Activated T-helper 2 cell treated with anti-CD3 and anti-CD28 coated beads, Interferon-gamma antibody, Interleukin-2, Interleukin-4, amounts not matched to agents 10 μg/mL and 5 μg/mL and 100 μg/mL, durations not matched to agents 14 hours and 24 hours and 36 hours (primary cell): ENCODE results near the gene B3GALT5. TPM values are rescaled to one million over a fixed set of nuclear protein-coding genes. Genes with fewer than 3 reads are reported as not detected.
"Not testable (repeated sequence)": the region's sequence is repeated elsewhere in the genome, so short reads cannot be mapped to it uniquely, and the experiment has no call there.

ENCODE experiments used
- DNase-seq: peaks from one replicate; pipeline ENCODE4 v3.0.0; 2021; ENCODE audit warnings: low spot score
- H3K27ac Mint-ChIP-seq: one replicate; pipeline ENCODE4 v1.8.0; 2021; ENCODE audit warnings: mixed read lengths
- H3K27me3 Mint-ChIP-seq: one replicate; pipeline ENCODE4 v1.8.0; 2021; ENCODE audit warnings: low read depth, mixed read lengths
- H3K36me3 Mint-ChIP-seq: one replicate; pipeline ENCODE4 v1.8.0; 2021; ENCODE audit warnings: low read depth, mixed read lengths
- H3K4me1 Mint-ChIP-seq: one replicate; pipeline ENCODE4 v1.8.0; 2021; ENCODE audit warnings: low read depth, mixed read lengths
- H3K4me3 Mint-ChIP-seq: one replicate; pipeline ENCODE4 v1.8.0; 2021; ENCODE audit warnings: low read depth, mild to moderate bottlenecking, moderate library complexity, mixed read lengths
- H3K9me3 Mint-ChIP-seq: one replicate; pipeline ENCODE4 v1.8.0; 2021; ENCODE audit warnings: mixed read lengths
- intact Hi-C: fragments of 100-400 bp; cut with micrococcal nuclease; formaldehyde crosslinking; loops from one replicate; pipeline ENCODE4 v1.15.1; 2023
- total RNA-seq: library from RNA; stranded (reverse); gene quantifications from 2 replicates; pipeline ENCODE4 v1.2.3, GENCODE V29; 2022

Gene B3GALT5
- total RNA-seq, 1 donor from 2014 or later: not detected

GRCh38 chr21:39685236-39685635 lies 72.5 kb downstream of the B3GALT5 start:
- Mint-ChIP-seq H3K4me1 (no peaks in the 10 kb centered on the region), H3K9me3 (no peaks in the 10 kb centered on the region), H3K4me3 (no peak overlapping the region), H3K27me3 (no peaks in the 10 kb centered on the region), H3K36me3 (no peaks in the 10 kb centered on the region), H3K27ac (no peak overlapping the region)
- DNase-seq: no peak
- intact Hi-C loops: no loop called here

GRCh38 chr21:39685991-39686390 lies 73.3 kb downstream of the B3GALT5 start:
- H3K27me3 Mint-ChIP-seq: no peaks in the 10 kb centered on the region
- no peak for DNase-seq
- no peaks in the 10 kb centered on the region for H3K9me3 Mint-ChIP-seq
- intact Hi-C loops: no loop called here
- no peaks in the 10 kb centered on the region for H3K36me3 Mint-ChIP-seq
- H3K4me1 Mint-ChIP-seq: no peaks in the 10 kb centered on the region
- H3K4me3 Mint-ChIP-seq: no peak overlapping the region
- H3K27ac Mint-ChIP-seq: no peak overlapping the region

GRCh38 chr21:39686646-39687468 lies 74.1 kb downstream of the B3GALT5 start:
- Mint-ChIP-seq H3K27ac (no peak overlapping the region), H3K4me3 (no peak overlapping the region), H3K4me1 (no peaks in the 10 kb centered on the region), H3K27me3 (no peaks in the 10 kb centered on the region), H3K9me3 (no peaks in the 10 kb centered on the region), H3K36me3 (no peaks in the 10 kb centered on the region)
- intact Hi-C loops: no loop called here
- DNase-seq: no peak

GRCh38 chr21:39688010-39688409 lies 75.3 kb downstream of the B3GALT5 start:
- H3K27me3 Mint-ChIP-seq: no peaks in the 10 kb centered on the region
- no peaks in the 10 kb centered on the region for H3K9me3 Mint-ChIP-seq
- no peak for DNase-seq
- H3K27ac Mint-ChIP-seq: no peak overlapping the region
- no peaks in the 10 kb centered on the region for H3K4me1 Mint-ChIP-seq
- H3K36me3 Mint-ChIP-seq: no peaks in the 10 kb centered on the region
- intact Hi-C loops: no loop called here
- H3K4me3 Mint-ChIP-seq: no peak overlapping the region

GRCh38 chr21:39689860-39690259 lies 77.1 kb downstream of the B3GALT5 start:
- intact Hi-C loops, H3K27me3 Mint-ChIP-seq: not testable (repeated sequence)

GRCh38 chr21:39690454-39690853 lies 77.7 kb downstream of the B3GALT5 start:
- Mint-ChIP-seq H3K9me3 (no peaks in the 10 kb centered on the region), H3K27ac (no peak overlapping the region), H3K36me3 (no peaks in the 10 kb centered on the region), H3K4me3 (no peak overlapping the region), H3K4me1 (no peaks in the 10 kb centered on the region), H3K27me3 (no peaks in the 10 kb centered on the region)
- intact Hi-C loops: no loop called here
- no peak for DNase-seq

More at GRCh38 chr21:39689860-39690259, 77.1 kb downstream of the B3GALT5 start:
- not testable (repeated sequence) for H3K4me1 Mint-ChIP-seq, H3K9me3 Mint-ChIP-seq, H3K36me3 Mint-ChIP-seq, DNase-seq, H3K27ac Mint-ChIP-seq, H3K4me3 Mint-ChIP-seq

GRCh38 chr21:39694750-39695149 lies 82.0 kb downstream of the B3GALT5 start:
- H3K36me3 Mint-ChIP-seq: no peaks in the 10 kb centered on the region
- no peaks in the 10 kb centered on the region for H3K9me3 Mint-ChIP-seq
- DNase-seq: no peak
- intact Hi-C loops: no loop called here
- no peak overlapping the region for H3K4me3 Mint-ChIP-seq
- H3K27me3 Mint-ChIP-seq: no peaks in the 10 kb centered on the region
- no peaks in the 10 kb centered on the region for H3K4me1 Mint-ChIP-seq
- H3K27ac Mint-ChIP-seq: no peak overlapping the region

- Mint-ChIP-seq H3K27ac (no peak overlapping the region), H3K9me3 (no peaks in the 10 kb centered on the region), H3K27me3 (no peaks in the 10 kb centered on the region), H3K4me1 (no peaks in the 10 kb centered on the region), H3K4me3 (no peak overlapping the region), H3K36me3 (no peaks in the 10 kb centered on the region)
- DNase-seq: no peak
- intact Hi-C loops: no loop called here
Measured at GRCh38 chr21:39696196-39696595, 83.5 kb downstream of the B3GALT5 start.

- intact Hi-C loops: no loop called here
- no peak overlapping the region for H3K4me3 Mint-ChIP-seq
- no peaks in the 10 kb centered on the region for H3K4me1 Mint-ChIP-seq
- H3K36me3 Mint-ChIP-seq: no peaks in the 10 kb centered on the region
- no peak for DNase-seq
- no peaks in the 10 kb centered on the region for H3K9me3 Mint-ChIP-seq
- H3K27ac Mint-ChIP-seq: no peak overlapping the region
- no peaks in the 10 kb centered on the region for H3K27me3 Mint-ChIP-seq
Measured at GRCh38 chr21:39696618-39697017, 83.9 kb downstream of the B3GALT5 start.

GRCh38 chr21:39700318-39700717 lies 87.6 kb downstream of the B3GALT5 start:
- H3K4me3 Mint-ChIP-seq: no peak overlapping the region
- no peaks in the 10 kb centered on the region for H3K36me3 Mint-ChIP-seq
- H3K27ac Mint-ChIP-seq: no peak overlapping the region
- intact Hi-C loops: no loop called here
- H3K4me1 Mint-ChIP-seq: no peaks in the 10 kb centered on the region
- no peaks in the 10 kb centered on the region for H3K27me3 Mint-ChIP-seq
- no peaks in the 10 kb centered on the region for H3K9me3 Mint-ChIP-seq
- no peak for DNase-seq

GRCh38 chr21:39703578-39703977 lies 90.8 kb downstream of the B3GALT5 start:
- Mint-ChIP-seq H3K4me3 (no peak overlapping the region), H3K27ac (no peak overlapping the region), H3K36me3 (no peaks in the 10 kb centered on the region), H3K4me1 (no peaks in the 10 kb centered on the region), H3K9me3 (no peaks in the 10 kb centered on the region), H3K27me3 (no peaks in the 10 kb centered on the region)
- intact Hi-C loops: no loop called here
- no peak for DNase-seq

GRCh38 chr21:39705849-39706248 lies 93.1 kb downstream of the B3GALT5 start:
- Mint-ChIP-seq H3K4me1 (no peaks in the 10 kb centered on the region), H3K27ac (no peak overlapping the region), H3K27me3 (no peaks in the 10 kb centered on the region)

GRCh38 chr21:39707316-39707715 lies 94.6 kb downstream of the B3GALT5 start:
- Mint-ChIP-seq H3K4me3 (no peak overlapping the region), H3K27ac (no peak overlapping the region), H3K36me3 (no peaks in the 10 kb centered on the region), H3K27me3 (no peaks in the 10 kb centered on the region), H3K9me3 (no peaks in the 10 kb centered on the region), H3K4me1 (no peaks in the 10 kb centered on the region)
- DNase-seq: no peak
- intact Hi-C loops: no loop called here

More at GRCh38 chr21:39705849-39706248, 93.1 kb downstream of the B3GALT5 start:
- Mint-ChIP-seq H3K4me3 (no peak overlapping the region), H3K9me3 (no peaks in the 10 kb centered on the region), H3K36me3 (no peaks in the 10 kb centered on the region)
- intact Hi-C loops: no loop called here
- DNase-seq: no peak
